ENCODE results near the gene TMEM59.

GRCh38 chr1:54012863-54013262 lies 40.1 kb downstream of the TMEM59 start:
- TF ChIP-seq POLR2A (IDR thresholded peaks at IDR 0.05) = no peak
- no peak for TF ChIP-seq CTCF (IDR thresholded peaks at IDR 0.05)

All from esophagus squamous epithelium (tissue), 4 donors.